C4-2B (cell line): ENCODE measurements around the gene SPN.

Experiments
- CTCF ChIP-seq: fragments of 450-650 bp; conservative IDR thresholded peaks from 2 replicates; pipeline ENCODE4 v1.5.1; 2017; ENCODE audit warnings: mild to moderate bottlenecking
- ZFX ChIP-seq: fragments of 450-650 bp; IDR thresholded peaks from 2 replicates; pipeline ENCODE4 v1.6.1; 2017

GRCh38 chr16:29668267-29668666 lies 5.2 kb downstream of the SPN start:
- no peak for TF ChIP-seq CTCF
- no peak for TF ChIP-seq ZFX
